Measurements from ENCODE around the gene MPP2.

The MPP2 gene

DNA sequence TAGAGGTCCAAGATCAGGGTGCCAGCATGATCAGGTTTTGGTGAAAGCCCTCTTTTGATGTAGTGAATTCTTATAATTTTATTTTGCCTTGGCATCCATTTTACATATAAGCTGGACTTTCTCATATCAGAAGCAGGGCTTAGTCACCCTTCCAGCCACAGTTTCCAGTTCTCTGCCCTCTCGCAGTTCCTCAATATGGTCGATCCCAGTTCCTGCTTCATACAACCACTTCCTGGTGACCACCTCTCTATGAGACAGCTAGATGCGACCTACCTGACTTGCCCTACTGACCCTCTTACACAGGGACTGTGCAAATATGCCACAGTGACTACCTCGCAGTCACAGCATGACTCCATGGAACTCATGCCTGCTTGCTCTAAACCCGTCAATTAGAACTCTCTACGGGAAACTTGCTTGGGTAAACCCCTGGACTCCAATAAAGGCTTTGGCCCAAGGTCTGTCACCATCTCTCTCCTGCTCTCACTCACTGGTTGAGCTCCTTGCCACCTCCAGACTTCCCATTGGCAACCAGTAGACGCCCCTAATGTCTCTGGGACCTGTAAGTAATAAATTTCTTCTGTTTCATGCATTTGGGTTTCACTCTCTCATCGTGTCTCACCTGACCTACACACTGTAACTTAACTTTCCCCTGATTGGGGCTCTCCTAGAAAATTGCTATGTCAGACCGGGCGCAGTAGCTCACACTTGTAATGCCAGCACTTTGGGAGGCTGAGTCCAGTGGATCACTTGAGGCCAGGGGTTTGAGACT is 38.9 kb downstream of the MPP2 start:
- no peak overlapping the region for H3K4me3 ChIP-seq (ENCODE audit: low read length)
- H3K36me3 ChIP-seq (ENCODE audit: insufficient read depth, low read length), result no peaks in the 10 kb centered on the region
- H3K4me1 ChIP-seq (ENCODE audit: control insufficient read depth, insufficient read depth, low read length), result no peaks in the 10 kb centered on the region
- H3K27me3 ChIP-seq (ENCODE audit: control insufficient read depth, insufficient read depth, low read length), result peaks cover 77% of the 10 kb centered on the region
- no peaks in the 10 kb centered on the region for H3K9me3 ChIP-seq (replicated peaks; ENCODE audit: low read length)
- no peak overlapping the region for H3K4me2 ChIP-seq (ENCODE audit: low read length)
- H3K9ac ChIP-seq (ENCODE audit: low read depth, low read length), result no peak overlapping the region

GRCh38 chr17:43864161-43864984 is 43.0 kb downstream of the MPP2 start:
- Histone ChIP-seq H3K9me3 (replicated peaks; ENCODE audit: low read length) (no peaks in the 10 kb centered on the region), H3K4me2 (ENCODE audit: low read length) (no peak overlapping the region), H3K27me3 (ENCODE audit: control insufficient read depth, insufficient read depth, low read length) (peaks cover 80% of the 10 kb centered on the region), H3K4me3 (ENCODE audit: low read length) (no peak overlapping the region), H3K36me3 (ENCODE audit: insufficient read depth, low read length) (no peaks in the 10 kb centered on the region), H3K9ac (ENCODE audit: low read depth, low read length) (no peak overlapping the region), H3K4me1 (ENCODE audit: control insufficient read depth, insufficient read depth, low read length) (no peaks in the 10 kb centered on the region)

- no peak overlapping the region for H3K4me3 ChIP-seq (ENCODE audit: low read length)
- no peaks in the 10 kb centered on the region for H3K4me1 ChIP-seq (ENCODE audit: control insufficient read depth, insufficient read depth, low read length)
- H3K4me2 ChIP-seq (ENCODE audit: low read length), result no peak overlapping the region
- H3K36me3 ChIP-seq (ENCODE audit: insufficient read depth, low read length), result no peaks in the 10 kb centered on the region
- no peaks in the 10 kb centered on the region for H3K9me3 ChIP-seq (replicated peaks; ENCODE audit: low read length)
- H3K27me3 ChIP-seq (ENCODE audit: control insufficient read depth, insufficient read depth, low read length), result peaks cover 84% of the 10 kb centered on the region
- no peak overlapping the region for H3K9ac ChIP-seq (ENCODE audit: low read depth, low read length)
Observed at GRCh38 chr17:43861960-43862359, 45.4 kb downstream of the MPP2 start.

DNA sequence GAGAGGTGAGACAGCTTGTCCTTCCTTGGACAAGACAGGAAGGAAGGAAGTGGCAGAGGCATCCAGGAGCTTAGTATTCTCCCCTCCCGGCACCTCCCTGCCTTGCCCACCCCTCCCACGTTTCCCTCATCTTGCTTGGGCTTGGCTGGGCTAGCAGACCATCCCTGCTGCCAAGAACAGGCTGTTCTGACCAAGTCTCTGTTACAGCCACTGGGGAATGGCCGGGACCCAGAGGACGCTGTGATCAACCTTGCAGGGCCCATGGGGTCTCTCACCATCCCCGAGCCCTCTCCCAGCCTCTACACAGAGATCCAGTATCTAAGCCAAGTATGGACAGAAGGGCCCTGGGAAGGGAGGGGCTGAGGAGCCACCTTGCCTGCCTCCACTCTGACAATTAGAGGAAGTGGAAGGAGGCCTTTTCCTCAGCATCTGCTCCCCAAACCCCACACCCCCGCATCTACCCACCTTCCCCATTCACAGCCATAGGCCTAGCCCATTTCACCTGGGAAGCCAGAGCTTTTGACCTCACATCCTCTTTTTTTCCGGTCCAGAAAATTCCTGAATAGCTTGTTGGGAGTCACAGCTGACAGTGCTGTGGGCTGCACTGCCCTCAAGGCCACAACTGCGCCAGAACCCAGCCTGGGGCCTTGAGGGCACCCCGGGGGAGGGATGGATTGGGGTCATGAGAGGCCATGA is 46.3 kb downstream of the MPP2 start:
- Histone ChIP-seq H3K9me3 (replicated peaks; ENCODE audit: low read length) (no peaks in the 10 kb centered on the region), H3K4me2 (ENCODE audit: low read length) (no peak overlapping the region), H3K4me3 (ENCODE audit: low read length) (no peak overlapping the region), H3K36me3 (ENCODE audit: insufficient read depth, low read length) (no peaks in the 10 kb centered on the region), H3K4me1 (ENCODE audit: control insufficient read depth, insufficient read depth, low read length) (no peaks in the 10 kb centered on the region), H3K9ac (ENCODE audit: low read depth, low read length) (no peak overlapping the region), H3K27me3 (ENCODE audit: control insufficient read depth, insufficient read depth, low read length) (peaks cover 86% of the 10 kb centered on the region)

- H3K27me3 ChIP-seq (ENCODE audit: control insufficient read depth, insufficient read depth, low read length), result peaks cover 86% of the 10 kb centered on the region
Observed at GRCh38 chr17:43860077-43860725, 47.1 kb downstream of the MPP2 start.

DNA sequence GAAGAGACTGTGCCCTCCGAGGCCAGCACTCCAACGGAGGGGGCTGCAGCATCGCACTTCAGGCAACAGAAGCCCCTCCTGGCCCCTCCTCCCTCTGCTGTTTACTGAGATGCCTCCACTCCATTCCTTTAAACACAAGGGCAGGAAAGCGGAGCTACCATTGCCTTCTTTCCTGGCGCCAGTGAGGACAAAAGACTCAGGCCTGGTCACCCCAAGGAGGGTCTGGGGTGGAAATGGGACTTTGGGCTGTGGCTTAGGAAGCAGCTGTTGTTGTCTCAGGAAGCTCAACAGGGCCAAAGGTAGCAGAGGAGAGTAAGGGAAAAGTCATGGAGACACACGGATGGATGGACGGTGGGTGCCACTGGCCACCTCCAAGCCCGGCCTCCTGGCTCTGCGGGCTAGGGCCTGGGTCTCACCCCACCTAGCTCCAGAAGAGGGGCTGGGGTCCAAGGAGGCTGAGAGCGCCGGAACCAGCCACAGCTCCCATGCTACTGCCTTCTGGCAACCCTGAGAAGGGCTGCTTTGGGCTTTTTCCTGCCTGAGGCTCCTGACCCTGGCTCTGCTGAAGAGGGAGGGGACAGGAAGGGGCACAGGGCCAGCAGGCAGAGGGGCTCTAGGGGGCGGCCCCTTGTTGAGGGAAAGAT is 49.3 kb downstream of the MPP2 start:
- Histone ChIP-seq H3K27me3 (ENCODE audit: control insufficient read depth, insufficient read depth, low read length) (peaks cover 88% of the 10 kb centered on the region), H3K9me3 (replicated peaks; ENCODE audit: low read length) (no peaks in the 10 kb centered on the region)

More at GRCh38 chr17:43860077-43860725, 47.1 kb downstream of the MPP2 start:
- Histone ChIP-seq H3K4me1 (ENCODE audit: control insufficient read depth, insufficient read depth, low read length) (no peaks in the 10 kb centered on the region), H3K4me3 (ENCODE audit: low read length) (no peak overlapping the region), H3K4me2 (ENCODE audit: low read length) (no peak overlapping the region), H3K9me3 (replicated peaks; ENCODE audit: low read length) (no peaks in the 10 kb centered on the region), H3K9ac (ENCODE audit: low read depth, low read length) (no peak overlapping the region), H3K36me3 (ENCODE audit: insufficient read depth, low read length) (no peaks in the 10 kb centered on the region)

DNA sequence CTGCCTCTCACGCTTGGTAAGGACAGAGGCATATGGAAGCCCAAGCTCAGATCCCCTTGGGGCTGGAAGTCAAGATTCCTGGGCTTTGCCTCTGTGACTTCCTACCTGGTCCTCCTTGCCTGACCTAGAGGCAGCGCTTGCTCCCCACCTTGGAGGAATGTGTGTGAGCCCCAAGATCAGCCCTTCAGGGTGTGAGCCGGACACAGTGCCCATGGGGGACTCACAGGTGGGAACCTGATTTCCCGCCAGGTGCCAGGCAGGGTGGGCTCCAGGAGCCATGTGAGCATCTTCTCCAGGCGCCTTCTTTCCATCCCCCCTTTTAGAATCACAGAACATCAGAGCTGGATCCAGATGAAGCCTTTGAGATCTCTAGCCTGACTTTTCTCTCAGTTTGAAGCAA is 50.2 kb downstream of the MPP2 start:
- Histone ChIP-seq H3K4me1 (ENCODE audit: control insufficient read depth, insufficient read depth, low read length) (no peaks in the 10 kb centered on the region), H3K9me3 (replicated peaks; ENCODE audit: low read length) (no peaks in the 10 kb centered on the region), H3K36me3 (ENCODE audit: insufficient read depth, low read length) (no peaks in the 10 kb centered on the region), H3K4me3 (ENCODE audit: low read length) (no peak overlapping the region), H3K4me2 (ENCODE audit: low read length) (no peak overlapping the region), H3K9ac (ENCODE audit: low read depth, low read length) (no peak overlapping the region), H3K27me3 (ENCODE audit: control insufficient read depth, insufficient read depth, low read length) (peaks cover 88% of the 10 kb centered on the region)

More for the DNA sequence above, 49.3 kb downstream of the MPP2 start:
- H3K36me3 ChIP-seq (ENCODE audit: insufficient read depth, low read length), result no peaks in the 10 kb centered on the region
- no peak overlapping the region for H3K4me3 ChIP-seq (ENCODE audit: low read length)
- no peak overlapping the region for H3K9ac ChIP-seq (ENCODE audit: low read depth, low read length)
- no peaks in the 10 kb centered on the region for H3K4me1 ChIP-seq (ENCODE audit: control insufficient read depth, insufficient read depth, low read length)
- H3K4me2 ChIP-seq (ENCODE audit: low read length), result no peak overlapping the region

DNA sequence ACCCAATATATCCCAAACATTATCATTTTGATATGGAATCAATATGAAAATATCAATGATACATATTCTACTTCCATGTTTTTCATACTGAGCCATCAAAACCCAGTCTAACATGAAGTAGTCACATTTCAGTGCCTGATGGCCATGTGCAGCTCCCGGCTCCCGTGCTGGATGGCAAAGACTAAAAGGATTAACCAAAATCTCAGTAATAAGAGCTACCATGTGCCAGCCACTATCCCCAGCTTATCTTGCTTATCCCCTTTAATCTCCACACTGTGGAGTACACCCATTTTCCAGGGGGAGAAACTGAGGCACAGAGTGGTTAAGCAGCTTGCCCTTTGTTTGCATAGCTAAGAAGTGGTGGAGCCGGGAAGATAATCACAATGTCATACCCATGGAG is 51.2 kb downstream of the MPP2 start:
- H3K27me3 ChIP-seq (ENCODE audit: control insufficient read depth, insufficient read depth, low read length), result peaks cover 89% of the 10 kb centered on the region
- no peaks in the 10 kb centered on the region for H3K9me3 ChIP-seq (replicated peaks; ENCODE audit: low read length)
- no peak overlapping the region for H3K4me3 ChIP-seq (ENCODE audit: low read length)
- no peak overlapping the region for H3K9ac ChIP-seq (ENCODE audit: low read depth, low read length)
- H3K36me3 ChIP-seq (ENCODE audit: insufficient read depth, low read length), result no peaks in the 10 kb centered on the region
- no peaks in the 10 kb centered on the region for H3K4me1 ChIP-seq (ENCODE audit: control insufficient read depth, insufficient read depth, low read length)
- no peak overlapping the region for H3K4me2 ChIP-seq (ENCODE audit: low read length)

DNA sequence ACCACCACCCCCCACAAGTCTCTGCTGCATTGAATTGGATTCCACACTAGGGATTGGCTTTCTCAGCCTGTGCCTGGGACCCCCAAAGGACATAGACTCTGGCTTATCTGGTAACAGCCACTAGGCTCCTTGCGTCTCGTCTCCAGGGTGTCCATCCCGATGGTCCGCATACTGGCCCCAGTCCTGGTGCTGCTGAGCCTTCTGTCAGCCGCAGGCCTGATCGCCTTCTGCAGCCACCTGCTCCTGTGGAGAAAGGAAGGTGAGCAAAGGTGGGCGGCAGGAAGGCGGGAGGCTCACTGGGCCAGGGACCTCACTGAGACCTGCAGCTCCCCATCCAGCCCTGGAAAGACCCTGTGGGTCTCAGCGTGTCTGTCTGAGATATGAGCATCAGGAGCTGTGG is 52.3 kb downstream of the MPP2 start:
- no peaks in the 10 kb centered on the region for H3K36me3 ChIP-seq (ENCODE audit: insufficient read depth, low read length)
- H3K27me3 ChIP-seq (ENCODE audit: control insufficient read depth, insufficient read depth, low read length), result peaks cover 88% of the 10 kb centered on the region
- no peaks in the 10 kb centered on the region for H3K4me1 ChIP-seq (ENCODE audit: control insufficient read depth, insufficient read depth, low read length)

GRCh38 chr17:43854498-43854897 is 52.8 kb downstream of the MPP2 start:
- Histone ChIP-seq H3K36me3 (ENCODE audit: insufficient read depth, low read length) (no peaks in the 10 kb centered on the region), H3K27me3 (ENCODE audit: control insufficient read depth, insufficient read depth, low read length) (peaks cover 90% of the 10 kb centered on the region), H3K4me2 (ENCODE audit: low read length) (no peak overlapping the region), H3K9me3 (replicated peaks; ENCODE audit: low read length) (no peaks in the 10 kb centered on the region), H3K9ac (ENCODE audit: low read depth, low read length) (no peak overlapping the region), H3K4me1 (ENCODE audit: control insufficient read depth, insufficient read depth, low read length) (no peaks in the 10 kb centered on the region), H3K4me3 (ENCODE audit: low read length) (no peak overlapping the region)

More for the DNA sequence above, 52.3 kb downstream of the MPP2 start:
- Histone ChIP-seq H3K4me2 (ENCODE audit: low read length) (no peak overlapping the region), H3K9ac (ENCODE audit: low read depth, low read length) (no peak overlapping the region), H3K4me3 (ENCODE audit: low read length) (no peak overlapping the region), H3K9me3 (replicated peaks; ENCODE audit: low read length) (no peaks in the 10 kb centered on the region)

GRCh38 chr17:43853546-43853945 is 53.8 kb downstream of the MPP2 start:
- H3K4me2 ChIP-seq (ENCODE audit: low read length), result no peak overlapping the region
- H3K27me3 ChIP-seq (ENCODE audit: control insufficient read depth, insufficient read depth, low read length), result peaks cover 90% of the 10 kb centered on the region
- no peaks in the 10 kb centered on the region for H3K9me3 ChIP-seq (replicated peaks; ENCODE audit: low read length)
- no peak overlapping the region for H3K4me3 ChIP-seq (ENCODE audit: low read length)
- no peaks in the 10 kb centered on the region for H3K36me3 ChIP-seq (ENCODE audit: insufficient read depth, low read length)
- no peak overlapping the region for H3K9ac ChIP-seq (ENCODE audit: low read depth, low read length)
- H3K4me1 ChIP-seq (ENCODE audit: control insufficient read depth, insufficient read depth, low read length), result no peaks in the 10 kb centered on the region
